HepG2 (cell line): ENCODE measurements around the gene CD19. TPM values are rescaled to one million over a fixed set of nuclear protein-coding genes. Genes with fewer than 3 reads are reported as not detected.

Source experiments
- AHDC1 ChIP-seq: sonication (generic); formaldehyde crosslinking; IDR thresholded peaks from 2 replicates; pipeline ENCODE4 v1.5.1; 2020; ENCODE audit warnings: mild to moderate bottlenecking, missing genetic modification reagents, borderline replicate concordance
- ATF2 ChIP-seq: sonication (generic); formaldehyde crosslinking; IDR thresholded peaks from 2 replicates; pipeline ENCODE4 v1.4.0; 2020; ENCODE audit warnings: missing genetic modification reagents
- HMGXB4 ChIP-seq, 2 experiments: sonication (generic) in 1 of 2; formaldehyde crosslinking in 1 of 2; IDR thresholded peaks; 2 replicates each; pipeline versions ENCODE4 v1.4.0 to v1.6.1; 2018 to 2020; ENCODE audit warnings: missing genetic modification reagents in 2 of 2, borderline replicate concordance in 1 of 2, low read depth in 1 of 2, mild to moderate bottlenecking in 1 of 2, missing biosample characterization in 1 of 2
- NFYC ChIP-seq: IDR thresholded peaks from 2 replicates; pipeline ENCODE4 v1.6.1; 2016; ENCODE audit warnings: missing genetic modification reagents, missing compliant biosample characterization
- RFXANK ChIP-seq: IDR thresholded peaks from 2 replicates; pipeline ENCODE4 v1.6.1; 2016
- SRSF4 ChIP-seq: fragments of 200-400 bp; formaldehyde crosslinking; IDR thresholded peaks from one replicate; pipeline ENCODE4 v1.6.1; 2018; ENCODE audit warnings: mild to moderate bottlenecking, low read depth, low read length, moderate library complexity; ENCODE audit not compliant: poor library complexity, severe bottlenecking
- XRCC5 ChIP-seq: fragments of 200-400 bp; formaldehyde crosslinking; optimal IDR thresholded peaks from 2 replicates; pipeline ENCODE3; 2017; ENCODE audit warnings: mild to moderate bottlenecking, low read length
- ZNF547 ChIP-seq: sonication (generic); formaldehyde crosslinking; IDR thresholded peaks from 2 replicates; pipeline ENCODE4 v1.5.1; 2020; ENCODE audit warnings: mild to moderate bottlenecking, missing genetic modification reagents
- ZXDC ChIP-seq: sonication (generic); formaldehyde crosslinking; IDR thresholded peaks from 2 replicates; pipeline ENCODE4 v1.5.0; 2020; ENCODE audit warnings: mild to moderate bottlenecking, missing genetic modification reagents
- polyA plus RNA-seq, 8 experiments: library from polyadenylated mRNA; depleted of rRNA in 3 of 8; stranded (reverse) in 7 of 8; unstranded in 1 of 8; fragments of >200 nt; fragmentation: Illumina TruSeq in 4 of 8; extraction: Trizol in 4 of 8; gene quantifications; 2 replicates each; pipeline versions ENCODE4 v1.2.1 to v1.2.3, GENCODE V29; 2011 to 2016; ENCODE audit warnings: low read depth in 4 of 8, missing spikeins in 1 of 8, mixed read lengths in 1 of 8; ENCODE audit not compliant: insufficient read depth in 1 of 8
- total RNA-seq, 5 experiments: library from RNA; depleted of rRNA; stranded (reverse); fragments of >200 nt; fragmentation: Illumina TruSeq; extraction: Trizol; gene quantifications; 2 replicates each; pipeline ENCODE4 v1.2.3, GENCODE V29; 2016; ENCODE audit warnings: low read depth in 1 of 5
- TF ChIP-seq, protein P1 (sequence below): sonication (generic); formaldehyde crosslinking; IDR thresholded peaks from 2 replicates; pipeline ENCODE4 v1.8.1; 2023; ENCODE audit warnings: mild to moderate bottlenecking, missing genetic modification reagents, borderline replicate concordance
- TF ChIP-seq, protein P2 (sequence below): sonication (generic); formaldehyde crosslinking; IDR thresholded peaks from 2 replicates; pipeline ENCODE4 v1.5.0; 2020; ENCODE audit warnings: mild to moderate bottlenecking, missing genetic modification reagents

CD19 gene
- total and polyA plus RNA-seq, 2 of the 13 experiments (the other 11 are each of a cell fraction or from before 2014, with no cell fraction given), result 0.55 to 1.1 TPM

DNA sequence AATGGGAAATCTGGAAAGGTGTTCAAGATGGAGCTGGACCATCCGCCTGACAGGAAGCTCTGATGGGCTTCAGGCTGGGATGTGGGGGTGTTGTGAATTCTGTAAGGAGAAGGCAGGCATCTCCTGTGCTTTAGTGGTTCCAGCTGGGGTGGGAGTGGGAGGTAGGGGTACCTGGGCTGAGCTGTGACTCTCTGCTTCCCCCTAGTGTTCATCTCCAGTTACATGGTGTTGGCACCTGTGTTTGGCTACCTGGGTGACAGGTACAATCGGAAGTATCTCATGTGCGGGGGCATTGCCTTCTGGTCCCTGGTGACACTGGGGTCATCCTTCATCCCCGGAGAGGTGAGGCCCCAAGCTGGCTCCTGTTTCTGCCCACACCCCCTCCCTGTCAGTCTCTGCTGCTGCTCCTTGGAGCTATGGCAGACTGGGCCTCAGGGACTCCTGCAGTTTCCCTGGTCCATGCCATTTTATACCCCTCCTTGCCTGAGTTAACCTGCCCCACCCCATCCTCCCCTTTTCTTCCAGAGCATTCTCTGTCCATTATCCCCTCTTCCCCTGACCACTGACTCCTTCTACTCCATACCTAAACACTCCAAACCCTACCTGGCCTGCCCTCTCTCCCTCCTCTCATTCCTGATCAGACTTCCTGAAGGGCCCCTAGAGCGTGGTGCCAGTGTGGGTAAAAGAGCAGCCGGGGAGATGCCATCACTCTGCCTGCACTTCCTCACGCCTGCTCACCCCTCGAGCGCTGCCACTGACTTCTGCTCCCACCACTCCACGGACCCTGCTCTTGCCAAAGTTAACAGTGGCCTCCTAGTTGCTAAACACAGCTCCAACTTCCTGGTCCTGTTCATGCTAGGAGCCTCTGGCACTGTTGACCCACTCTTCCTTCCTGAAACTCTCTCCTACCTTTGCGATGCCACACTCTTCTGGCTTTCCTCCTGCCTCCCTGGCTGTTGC is 46.2 kb downstream of the CD19 start (continued):
- TF ChIP-seq XRCC5 (peak; percentile 28), NFYC (CRISPR knock-in tag) (no peak), SRSF4 (no peak), HMGXB4 (CRISPR knock-in tag; IDR thresholded peaks at IDR 0.05; ENCODE audit: borderline replicate concordance in 1 of 2, low read depth in 1 of 2) (0 out of 4 replicates have a peak, but pooled peaks of 1 of the 2 experiments have one; percentile 20), ZXDC (CRISPR knock-in tag) (no peak), ZNF547 (CRISPR knock-in tag) (no peak), ATF2 (CRISPR knock-in tag) (no peak), RFXANK (no peak), AHDC1 (CRISPR knock-in tag) (no peak)
- TF ChIP-seq, protein P1, sequence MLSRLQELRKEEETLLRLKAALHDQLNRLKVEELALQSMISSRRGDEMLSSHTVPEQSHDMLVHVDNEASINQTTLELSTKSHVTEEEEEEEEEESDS (CRISPR knock-in tag), result no peak
- TF ChIP-seq, protein P2, sequence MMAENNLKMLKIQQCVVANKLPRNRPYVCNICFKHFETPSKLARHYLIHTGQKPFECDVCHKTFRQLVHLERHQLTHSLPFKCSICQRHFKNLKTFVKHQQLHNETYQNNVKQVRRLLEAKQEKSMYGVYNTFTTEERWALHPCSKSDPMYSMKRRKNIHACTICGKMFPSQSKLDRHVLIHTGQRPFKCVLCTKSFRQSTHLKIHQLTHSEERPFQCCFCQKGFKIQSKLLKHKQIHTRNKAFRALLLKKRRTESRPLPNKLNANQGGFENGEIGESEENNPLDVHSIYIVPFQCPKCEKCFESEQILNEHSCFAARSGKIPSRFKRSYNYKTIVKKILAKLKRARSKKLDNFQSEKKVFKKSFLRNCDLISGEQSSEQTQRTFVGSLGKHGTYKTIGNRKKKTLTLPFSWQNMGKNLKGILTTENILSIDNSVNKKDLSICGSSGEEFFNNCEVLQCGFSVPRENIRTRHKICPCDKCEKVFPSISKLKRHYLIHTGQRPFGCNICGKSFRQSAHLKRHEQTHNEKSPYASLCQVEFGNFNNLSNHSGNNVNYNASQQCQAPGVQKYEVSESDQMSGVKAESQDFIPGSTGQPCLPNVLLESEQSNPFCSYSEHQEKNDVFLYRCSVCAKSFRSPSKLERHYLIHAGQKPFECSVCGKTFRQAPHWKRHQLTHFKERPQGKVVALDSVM (CRISPR knock-in tag), result no peak
